H9 (cell line): ENCODE results near the gene FNDC3B. TPM values are rescaled to one million over a fixed set of nuclear protein-coding genes. Genes with fewer than 3 reads are reported as not detected.

Source experiments
- DNase-seq: peaks from one replicate; pipeline ENCODE4 v3.0.0-alpha.2; 2017
- H2AFZ ChIP-seq: one replicate; pipeline ENCODE4 v1.6.1; 2013; ENCODE audit warnings: mild to moderate bottlenecking, low read length, control low read depth, moderate library complexity
- H2AK5ac ChIP-seq: 2 replicates; pipeline ENCODE4 v1.6.1; 2013; ENCODE audit warnings: low read length, control low read depth, mixed read lengths; ENCODE audit not compliant: insufficient read length
- H2BK120ac ChIP-seq: one replicate; pipeline ENCODE4 v1.6.1; 2013; ENCODE audit warnings: low read depth, mild to moderate bottlenecking, low read length, control low read depth, inconsistent platforms; ENCODE audit not compliant: poor library complexity, severe bottlenecking
- H2BK12ac ChIP-seq: 2 replicates; pipeline ENCODE4 v1.6.1; 2013; ENCODE audit warnings: low read length, control low read depth, mixed read lengths, low read depth; ENCODE audit not compliant: insufficient read length
- H2BK15ac ChIP-seq: 2 replicates; pipeline ENCODE4 v1.6.1; 2013; ENCODE audit warnings: low read depth, low read length, control low read depth
- H2BK20ac ChIP-seq: one replicate; pipeline ENCODE4 v1.6.1; 2013; ENCODE audit warnings: low read depth, mild to moderate bottlenecking, low read length, control low read depth, inconsistent platforms; ENCODE audit not compliant: poor library complexity, severe bottlenecking
- H2BK5ac ChIP-seq: 2 replicates; pipeline ENCODE4 v1.6.1; 2013; ENCODE audit warnings: low read length, control low read depth, mixed read lengths; ENCODE audit not compliant: insufficient read length
- H3K14ac ChIP-seq: 2 replicates; pipeline ENCODE4 v1.6.1; 2013; ENCODE audit warnings: low read length, control low read depth; ENCODE audit not compliant: insufficient read depth
- H3K18ac ChIP-seq: 2 replicates; pipeline ENCODE4 v1.6.1; 2013; ENCODE audit warnings: low read depth, mild to moderate bottlenecking, mixed read lengths, low read length, control low read depth; ENCODE audit not compliant: insufficient read length
- H3K23ac ChIP-seq: 2 replicates; pipeline ENCODE4 v1.6.1; 2013; ENCODE audit warnings: low read length, control low read depth, mixed read lengths, low read depth; ENCODE audit not compliant: insufficient read length
- H3K23me2 ChIP-seq: 2 replicates; pipeline ENCODE4 v1.6.1; 2013; ENCODE audit warnings: low read depth, mild to moderate bottlenecking, mixed read lengths, low read length, control low read depth; ENCODE audit not compliant: insufficient read length, poor library complexity, severe bottlenecking
- H3K27ac ChIP-seq: 2 replicates; pipeline ENCODE4 v1.5.1; 2013; ENCODE audit warnings: low read length, control low read depth, mixed read lengths, low read depth; ENCODE audit not compliant: insufficient read length
- H3K27me3 ChIP-seq: 2 replicates; pipeline ENCODE4 v1.6.1; 2013; ENCODE audit warnings: low read length, control low read depth, inconsistent platforms; ENCODE audit not compliant: insufficient read depth
- H3K4ac ChIP-seq: 2 replicates; pipeline ENCODE4 v1.6.1; 2013; ENCODE audit warnings: low read depth, mild to moderate bottlenecking, control low read depth, inconsistent platforms, low read length, moderate library complexity
- H3K4me1 ChIP-seq: 2 replicates; pipeline ENCODE4 v1.6.1; 2013; ENCODE audit warnings: low read length, control low read depth, inconsistent platforms; ENCODE audit not compliant: insufficient read depth
- H3K4me2 ChIP-seq: 2 replicates; pipeline ENCODE4 v1.6.1; 2013; ENCODE audit warnings: low read length, control low read depth, mixed read lengths; ENCODE audit not compliant: insufficient read length, insufficient read depth
- H3K56ac ChIP-seq: 2 replicates; pipeline ENCODE4 v1.6.1; 2013; ENCODE audit warnings: low read depth, mild to moderate bottlenecking, mixed read lengths, low read length, control low read depth; ENCODE audit not compliant: insufficient read length
- H3K79me1 ChIP-seq: 2 replicates; pipeline ENCODE4 v1.6.1; 2013; ENCODE audit warnings: low read depth, mild to moderate bottlenecking, moderate library complexity, low read length, control low read depth, inconsistent platforms; ENCODE audit not compliant: insufficient read depth, poor library complexity, severe bottlenecking
- H3K79me2 ChIP-seq: 2 replicates; pipeline ENCODE4 v1.6.1; 2013; ENCODE audit warnings: low read length, control low read depth, inconsistent platforms; ENCODE audit not compliant: insufficient read depth
- H3K9ac ChIP-seq: 2 replicates; pipeline ENCODE4 v1.6.1; 2013; ENCODE audit warnings: low read length, control low read depth, mixed read lengths; ENCODE audit not compliant: insufficient read length; ENCODE audit errors: extremely low read depth
- H3K9me3 ChIP-seq: one replicate; pipeline ENCODE4 v1.6.1; 2013; ENCODE audit warnings: low read depth, low read length, inconsistent platforms; ENCODE audit not compliant: control insufficient read depth
- H3T11ph ChIP-seq: one replicate; pipeline ENCODE4 v1.6.1; 2013; ENCODE audit warnings: mild to moderate bottlenecking, low read length, control low read depth, inconsistent platforms
- H4K20me1 ChIP-seq: one replicate; pipeline ENCODE4 v1.6.1; 2013; ENCODE audit not compliant: control insufficient read depth, insufficient read length, insufficient read depth
- H4K5ac ChIP-seq: 2 replicates; pipeline ENCODE4 v1.6.1; 2013; ENCODE audit warnings: low read depth, mild to moderate bottlenecking, mixed read lengths, low read length, control low read depth; ENCODE audit not compliant: insufficient read length
- H4K8ac ChIP-seq: replicated peaks from 2 replicates; pipeline ENCODE4 v1.6.1; 2013; ENCODE audit warnings: low read length, control low read depth, mixed read lengths, low read depth; ENCODE audit not compliant: insufficient read length
- H4K91ac ChIP-seq: 2 replicates; pipeline ENCODE4 v1.6.1; 2013; ENCODE audit warnings: low read depth, mild to moderate bottlenecking, moderate library complexity, mixed read lengths, low read length, control low read depth; ENCODE audit not compliant: insufficient read length
- H3K27ac Mint-ChIP-seq, 3 experiments: 2 replicates in 2 of 3; 3 replicates in 1 of 3; pipeline ENCODE4 v1.8.0; 2020 to 2021; ENCODE audit warnings: mixed read lengths in 3 of 3, mild to moderate bottlenecking in 1 of 3, moderate library complexity in 1 of 3
- H3K27me3 Mint-ChIP-seq: 2 replicates; pipeline ENCODE4 v1.8.0; 2021; ENCODE audit warnings: low read depth, mild to moderate bottlenecking, moderate library complexity, mixed read lengths
- H3K36me3 Mint-ChIP-seq, 3 experiments: 2 replicates in 2 of 3; 3 replicates in 1 of 3; pipeline ENCODE4 v1.8.0; 2020 to 2021; ENCODE audit warnings: low read depth in 3 of 3, mixed read lengths in 3 of 3; ENCODE audit not compliant: insufficient read depth in 1 of 3
- H3K4me1 Mint-ChIP-seq, 2 experiments: 2 replicates each; pipeline ENCODE4 v1.8.0; 2020; ENCODE audit warnings: mixed read lengths in 2 of 2
- H3K4me3 Mint-ChIP-seq, 2 experiments: 2 replicates in 1 of 2; 3 replicates in 1 of 2; pipeline ENCODE4 v1.8.0; 2020 to 2021; ENCODE audit warnings: mild to moderate bottlenecking in 2 of 2, mixed read lengths in 2 of 2, moderate library complexity in 1 of 2
- H3K9me3 Mint-ChIP-seq, 2 experiments: 2 replicates in 1 of 2; 3 replicates in 1 of 2; pipeline ENCODE4 v1.8.0; 2020; ENCODE audit warnings: mild to moderate bottlenecking in 2 of 2, mixed read lengths in 2 of 2, moderate library complexity in 1 of 2
- WGBS: extraction: QIAGEN DNeasy Blood & Tissue Kit; methylation state at CpG from one replicate; pipeline ENCODE4 v1.1.7; 2013; ENCODE audit warnings: missing lambda C conversion rate, low lambda C conversion rate, mixed read lengths; ENCODE audit not compliant: insufficient read length; ENCODE audit errors: extremely low coverage; 5-methylcytosine and 5-hydroxymethylcytosine counted together
- total RNA-seq: library from RNA; stranded (reverse); gene quantifications from 2 replicates; pipeline ENCODE4 v1.2.1, GENCODE V29; 2021
- TF ChIP-seq, protein P1 (sequence below): fragments of 200-600 bp; sonication (generic); conservative IDR thresholded peaks from 3 replicates; pipeline ENCODE4 v1.8.0; 2021; ENCODE audit warnings: antibody characterized with exemption, mild to moderate bottlenecking

Gene FNDC3B
- total RNA-seq, 1 experiment from 2014 or later: 43.8 TPM

DNA sequence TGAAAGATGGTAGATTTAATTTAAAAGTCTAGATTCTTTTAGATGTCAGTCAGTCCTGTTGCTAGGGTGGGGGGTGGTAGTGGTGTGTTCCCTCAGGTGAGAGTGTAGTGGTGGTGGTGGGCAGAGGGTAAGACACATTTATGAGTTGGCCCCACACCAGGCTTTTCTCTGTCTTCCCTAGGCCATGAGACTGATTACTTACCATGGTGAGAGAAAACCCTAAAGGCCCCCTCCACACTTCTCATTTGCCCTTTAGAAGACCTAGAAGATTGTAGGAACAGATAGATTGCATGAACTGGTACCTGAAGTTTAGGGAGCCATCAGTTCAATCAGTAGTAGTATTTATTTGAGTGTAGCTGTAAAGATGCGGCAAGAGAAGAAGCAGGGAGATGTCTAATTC lies 20.9 kb downstream of the FNDC3B start:
- Histone ChIP-seq H4K8ac (no peak overlapping the region), H2AFZ (no peak overlapping the region), H2BK15ac (no peak overlapping the region), H3K79me2 (peaks cover 16% of the 10 kb centered on the region; the same call in 1 of the 2 replicates), H3K23ac (no peak overlapping the region), H2BK120ac (no peak overlapping the region), H3T11ph (no peak overlapping the region), H3K27ac (no peak overlapping the region), H2AK5ac (no peak overlapping the region), H3K4me2 (no peak overlapping the region), H2BK20ac (no peak overlapping the region), H3K18ac (no peak overlapping the region), H3K4me1 (no peaks in the 10 kb centered on the region), H4K91ac (no peak overlapping the region), H3K27me3 (no peaks in the 10 kb centered on the region), H4K20me1 (no peaks in the 10 kb centered on the region), H3K23me2 (no peaks in the 10 kb centered on the region), H3K56ac (no peak overlapping the region), H2BK5ac (no peak overlapping the region), H3K9me3 (no peaks in the 10 kb centered on the region), H3K14ac (no peak overlapping the region), H3K79me1 (peaks cover 15% of the 10 kb centered on the region), H3K4ac (no peak overlapping the region), H3K9ac (no peak overlapping the region), H2BK12ac (no peak overlapping the region), H4K5ac (no peak overlapping the region)
- Mint-ChIP-seq H3K27me3 (no peaks in the 10 kb centered on the region), H3K4me1 (peaks cover 15 to 18% of the 10 kb centered on the region in 2 experiments), H3K9me3 (no peaks in the 10 kb centered on the region; a peak in 1 of 5 replicates), H3K4me3 (no peak overlapping the region), H3K27ac (peak overlapping the region in 1 of 3 experiments; percentile 14; a peak in 1 of 7 replicates), H3K36me3 (peaks cover 11 to 14% (median 13%) of the 10 kb centered on the region in 3 experiments)
- TF ChIP-seq, protein P1, sequence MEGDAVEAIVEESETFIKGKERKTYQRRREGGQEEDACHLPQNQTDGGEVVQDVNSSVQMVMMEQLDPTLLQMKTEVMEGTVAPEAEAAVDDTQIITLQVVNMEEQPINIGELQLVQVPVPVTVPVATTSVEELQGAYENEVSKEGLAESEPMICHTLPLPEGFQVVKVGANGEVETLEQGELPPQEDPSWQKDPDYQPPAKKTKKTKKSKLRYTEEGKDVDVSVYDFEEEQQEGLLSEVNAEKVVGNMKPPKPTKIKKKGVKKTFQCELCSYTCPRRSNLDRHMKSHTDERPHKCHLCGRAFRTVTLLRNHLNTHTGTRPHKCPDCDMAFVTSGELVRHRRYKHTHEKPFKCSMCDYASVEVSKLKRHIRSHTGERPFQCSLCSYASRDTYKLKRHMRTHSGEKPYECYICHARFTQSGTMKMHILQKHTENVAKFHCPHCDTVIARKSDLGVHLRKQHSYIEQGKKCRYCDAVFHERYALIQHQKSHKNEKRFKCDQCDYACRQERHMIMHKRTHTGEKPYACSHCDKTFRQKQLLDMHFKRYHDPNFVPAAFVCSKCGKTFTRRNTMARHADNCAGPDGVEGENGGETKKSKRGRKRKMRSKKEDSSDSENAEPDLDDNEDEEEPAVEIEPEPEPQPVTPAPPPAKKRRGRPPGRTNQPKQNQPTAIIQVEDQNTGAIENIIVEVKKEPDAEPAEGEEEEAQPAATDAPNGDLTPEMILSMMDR: no peak
- DNase-seq: no peak
- WGBS: no CpG with 5 or more reads among the region's 1 CpG
